Hematopoietic multipotent progenitor cell treated with erythropoietin and hydrocortisone succinate and interleukin-3 and kit ligand, for 15 days (in vitro differentiated cells): ENCODE results near the gene LETM1.

Source experiments
- DNase-seq: peaks from one replicate; pipeline ENCODE4 v3.0.0-alpha.2; 2015; ENCODE audit warnings: low spot score

LETM1 gene

GRCh38 chr4:1806596-1807331 is 49.2 kb downstream of the LETM1 start:
- no peak for DNase-seq

GRCh38 chr4:1806223-1806564 is 49.8 kb downstream of the LETM1 start:
- no peak for DNase-seq

- no peak for DNase-seq
These were observed 50.3 kb downstream of the LETM1 start for GRCh38 chr4:1805493-1806222.

GRCh38 chr4:1804638-1805492 is 51.1 kb downstream of the LETM1 start:
- no peak for DNase-seq

- DNase-seq = no peak
These were observed 52.2 kb downstream of the LETM1 start for GRCh38 chr4:1803523-1804423.

- DNase-seq = no peak
These were observed 53.0 kb downstream of the LETM1 start for GRCh38 chr4:1802720-1803522.

GRCh38 chr4:1802151-1802715 is 53.7 kb downstream of the LETM1 start:
- DNase-seq = no peak

- no peak for DNase-seq
These were observed 54.5 kb downstream of the LETM1 start for GRCh38 chr4:1801286-1801958.

- DNase-seq = no peak
These were observed 55.2 kb downstream of the LETM1 start for GRCh38 chr4:1800805-1801204.

- no peak for DNase-seq
These were observed 56.3 kb downstream of the LETM1 start for GRCh38 chr4:1799387-1800375.

GRCh38 chr4:1798580-1799386 is 57.2 kb downstream of the LETM1 start:
- DNase-seq = no peak

GRCh38 chr4:1797861-1798579 is 57.9 kb downstream of the LETM1 start:
- no peak for DNase-seq

- no peak for DNase-seq
These were observed 58.6 kb downstream of the LETM1 start for GRCh38 chr4:1797298-1797860.

- DNase-seq = no peak
These were observed 59.3 kb downstream of the LETM1 start for GRCh38 chr4:1796486-1797204.

- no peak for DNase-seq
These were observed 60.4 kb downstream of the LETM1 start for GRCh38 chr4:1795299-1796195.
